Measurements from ENCODE around the gene DDX39B.

- TF ChIP-seq POLR2AphosphoS5 (IDR thresholded peaks at IDR 0.05) = no peak
- no peak for TF ChIP-seq CTCF (IDR thresholded peaks at IDR 0.05)
- no peak for TF ChIP-seq POLR2A (IDR thresholded peaks at IDR 0.05)
- no peak for TF ChIP-seq EP300 (IDR thresholded peaks at IDR 0.05)
These were observed 46.2 kb downstream of the DDX39B start for GRCh38 chr6:31495580-31495979.
